Neuron (in vitro differentiated cells): Measurements from ENCODE around the gene PIGN.
A peak's percentile ranks its signal among the peaks of the same experiment; 100 is the strongest.

Experiments
- H2AFZ ChIP-seq: one replicate; pipeline ENCODE4 v1.6.1; 2013; ENCODE audit warnings: low read depth, mild to moderate bottlenecking, inconsistent platforms, low read length, moderate library complexity
- H3K27me3 ChIP-seq: one replicate; pipeline ENCODE4 v1.6.1; 2013; ENCODE audit warnings: low read length; ENCODE audit not compliant: insufficient read depth
- H3K36me3 ChIP-seq: one replicate; pipeline ENCODE4 v1.6.1; 2013; ENCODE audit warnings: low read length; ENCODE audit not compliant: insufficient read depth
- H3K4me1 ChIP-seq: one replicate; pipeline ENCODE4 v1.6.1; 2013; ENCODE audit warnings: low read length; ENCODE audit not compliant: insufficient read depth
- H3K4me3 ChIP-seq: 2 replicates; pipeline ENCODE4 v1.5.1; 2013; ENCODE audit warnings: mild to moderate bottlenecking, low read length, moderate library complexity
- H3K9me3 ChIP-seq: one replicate; pipeline ENCODE4 v1.6.1; 2013; ENCODE audit warnings: low read length

PIGN gene, protein sequence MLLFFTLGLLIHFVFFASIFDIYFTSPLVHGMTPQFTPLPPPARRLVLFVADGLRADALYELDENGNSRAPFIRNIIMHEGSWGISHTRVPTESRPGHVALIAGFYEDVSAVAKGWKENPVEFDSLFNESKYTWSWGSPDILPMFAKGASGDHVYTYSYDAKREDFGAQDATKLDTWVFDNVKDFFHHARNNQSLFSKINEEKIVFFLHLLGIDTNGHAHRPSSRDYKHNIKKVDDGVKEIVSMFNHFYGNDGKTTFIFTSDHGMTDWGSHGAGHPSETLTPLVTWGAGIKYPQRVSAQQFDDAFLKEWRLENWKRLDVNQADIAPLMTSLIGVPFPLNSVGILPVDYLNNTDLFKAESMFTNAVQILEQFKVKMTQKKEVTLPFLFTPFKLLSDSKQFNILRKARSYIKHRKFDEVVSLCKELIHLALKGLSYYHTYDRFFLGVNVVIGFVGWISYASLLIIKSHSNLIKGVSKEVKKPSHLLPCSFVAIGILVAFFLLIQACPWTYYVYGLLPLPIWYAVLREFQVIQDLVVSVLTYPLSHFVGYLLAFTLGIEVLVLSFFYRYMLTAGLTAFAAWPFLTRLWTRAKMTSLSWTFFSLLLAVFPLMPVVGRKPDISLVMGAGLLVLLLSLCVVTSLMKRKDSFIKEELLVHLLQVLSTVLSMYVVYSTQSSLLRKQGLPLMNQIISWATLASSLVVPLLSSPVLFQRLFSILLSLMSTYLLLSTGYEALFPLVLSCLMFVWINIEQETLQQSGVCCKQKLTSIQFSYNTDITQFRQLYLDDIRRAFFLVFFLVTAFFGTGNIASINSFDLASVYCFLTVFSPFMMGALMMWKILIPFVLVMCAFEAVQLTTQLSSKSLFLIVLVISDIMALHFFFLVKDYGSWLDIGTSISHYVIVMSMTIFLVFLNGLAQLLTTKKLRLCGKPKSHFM

DNA sequence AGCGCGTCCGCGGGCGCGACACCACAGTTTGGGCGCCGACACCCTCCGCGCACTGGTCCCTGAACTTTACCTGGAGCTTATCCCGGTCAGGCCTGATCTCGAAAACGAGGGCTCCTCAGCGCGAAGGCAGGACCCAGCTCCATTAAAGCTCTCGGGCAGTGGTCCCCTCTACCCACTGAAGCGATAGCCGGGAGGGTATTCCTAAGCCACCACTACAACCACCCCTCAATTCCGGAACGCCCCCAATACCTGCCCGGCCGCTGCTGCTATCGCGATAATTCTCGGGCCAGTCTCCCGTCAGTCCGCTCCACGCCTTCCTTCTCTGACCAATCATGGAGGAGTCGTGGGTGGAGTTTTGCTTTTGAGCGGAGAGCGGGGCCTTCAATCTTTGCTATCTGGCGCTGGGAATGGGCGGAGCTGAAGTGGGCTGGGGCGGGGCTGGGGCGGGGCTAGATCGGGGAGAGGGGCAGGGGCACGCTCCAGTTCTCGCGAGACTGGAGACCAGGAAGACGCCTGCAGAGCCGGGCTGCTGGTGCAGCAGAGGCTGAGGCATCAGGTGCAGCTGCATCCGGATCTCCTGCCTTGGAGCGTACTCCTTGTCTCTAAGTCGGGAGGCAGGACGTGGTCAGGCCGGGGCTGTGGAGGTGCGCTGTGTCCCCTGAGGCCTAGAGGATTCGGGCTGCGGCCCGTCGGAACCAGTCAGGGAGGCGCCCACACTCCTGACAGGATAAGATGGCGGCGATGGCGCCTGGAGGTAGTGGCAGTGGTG is at the start of gene PIGN, which contains the start of gene RELCH:
Gene PIGN, minus strand, starts transcription at position 283 of the 769 bp plus-strand sequence. CDS start 25,703 bp downstream, outside the sequence.
Gene RELCH, plus strand, starts transcription at position 482 of the 769 bp plus-strand sequence. Its CDS starts 251 bp downstream, at position 733.
- peak within 1 kb of the TSS; percentile 88 for H2AFZ ChIP-seq
- no peaks in the 10 kb centered on the region for H3K27me3 ChIP-seq
- H3K9me3 ChIP-seq, result no peaks in the 10 kb centered on the region
- H3K4me3 ChIP-seq, result peak within 1 kb of the TSS; percentile 74
- no peaks in the 10 kb centered on the region for H3K36me3 ChIP-seq
- H3K4me1 ChIP-seq, result peaks cover 21% of the 10 kb centered on the region

DNA sequence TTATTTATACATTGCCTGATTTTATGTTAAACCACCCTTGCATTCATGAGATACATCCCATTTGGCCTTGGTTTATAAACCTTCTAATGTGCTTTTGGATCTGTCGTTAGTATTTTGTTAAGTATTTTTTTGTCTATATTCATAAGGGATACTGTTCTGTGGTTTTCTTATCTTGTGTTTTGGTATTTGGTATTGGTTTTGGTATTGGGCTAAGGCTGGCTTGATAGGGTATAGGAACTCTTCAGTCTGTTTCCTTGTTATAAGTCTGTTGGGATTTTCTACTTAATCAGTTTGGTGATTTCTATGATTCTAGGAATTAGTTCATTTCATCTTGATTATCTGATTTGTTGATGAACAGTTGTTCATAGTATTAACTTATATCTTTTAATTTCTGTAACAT is 49.4 kb upstream of the PIGN start:
- H2AFZ ChIP-seq, result no peak overlapping the region
- H3K9me3 ChIP-seq, result no peaks in the 10 kb centered on the region
- H3K27me3 ChIP-seq, result no peaks in the 10 kb centered on the region
- no peaks in the 10 kb centered on the region for H3K4me1 ChIP-seq
- H3K36me3 ChIP-seq, result peaks cover 22% of the 10 kb centered on the region
- no peak overlapping the region for H3K4me3 ChIP-seq

DNA sequence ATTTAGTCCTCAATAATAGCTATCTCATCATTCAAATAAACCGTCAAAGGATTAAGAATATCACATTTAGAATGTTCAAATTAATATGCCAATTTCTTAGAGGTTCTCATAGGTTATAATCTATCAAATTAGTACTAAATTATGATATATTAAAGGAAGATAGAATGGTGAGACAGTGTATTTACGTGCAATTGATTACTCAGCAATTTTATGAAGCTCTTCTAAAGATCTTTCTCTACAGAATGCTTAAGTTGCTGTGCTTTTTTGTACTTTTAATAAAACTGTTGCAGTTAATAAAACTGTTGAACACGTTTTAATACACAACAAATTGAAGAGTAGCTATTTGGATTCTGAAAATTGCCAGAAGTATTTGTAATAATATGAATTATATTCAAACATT is 39.2 kb upstream of the PIGN start:
- Histone ChIP-seq H3K36me3 (peaks cover 72% of the 10 kb centered on the region), H2AFZ (no peak overlapping the region), H3K4me3 (no peak overlapping the region), H3K27me3 (no peaks in the 10 kb centered on the region), H3K9me3 (peaks cover 7% of the 10 kb centered on the region), H3K4me1 (no peaks in the 10 kb centered on the region)

DNA sequence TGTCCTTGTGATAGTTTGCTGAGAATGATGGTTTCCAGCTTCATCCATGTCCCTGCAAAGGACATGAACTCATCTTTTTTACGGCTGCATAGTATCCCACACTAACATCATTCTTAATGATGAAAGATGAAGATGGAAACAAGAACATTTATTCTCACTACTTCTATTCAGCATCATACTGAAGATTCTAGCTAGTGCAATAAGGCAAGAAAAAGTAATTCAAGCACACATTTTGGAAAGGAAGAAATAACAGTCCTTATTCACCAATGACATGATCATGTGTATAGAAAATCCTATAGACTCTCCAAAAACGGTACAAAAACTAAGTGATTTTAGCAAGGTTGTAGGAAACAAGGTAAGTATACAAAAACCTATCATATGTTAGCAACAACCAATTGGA is 37.4 kb upstream of the PIGN start:
- H3K4me1 ChIP-seq, result no peaks in the 10 kb centered on the region
- peaks cover 55% of the 10 kb centered on the region for H3K36me3 ChIP-seq
- H3K4me3 ChIP-seq, result no peak overlapping the region
- no peak overlapping the region for H2AFZ ChIP-seq
- no peaks in the 10 kb centered on the region for H3K27me3 ChIP-seq
- peaks cover 7% of the 10 kb centered on the region for H3K9me3 ChIP-seq

DNA sequence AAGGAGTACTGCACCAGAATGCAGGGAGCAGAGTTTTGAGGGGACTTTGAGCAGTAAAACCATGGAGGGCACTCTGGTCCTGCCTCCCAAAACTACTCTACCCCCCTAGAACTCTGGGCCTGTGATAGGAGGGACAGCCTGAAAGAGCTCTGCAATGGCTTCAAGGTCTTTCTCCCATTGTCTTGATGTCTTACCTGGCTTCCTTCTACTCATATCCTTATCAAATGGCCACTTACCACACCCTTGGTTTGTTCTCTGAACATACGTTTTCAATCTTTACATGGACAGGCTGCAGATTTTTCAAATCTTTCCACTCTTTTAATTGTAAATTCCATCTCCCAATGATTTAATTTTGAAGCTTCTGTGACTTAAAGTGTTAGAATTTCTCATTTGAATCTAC is 27.9 kb upstream of the PIGN start:
- Histone ChIP-seq H3K4me1 (no peaks in the 10 kb centered on the region), H3K27me3 (no peaks in the 10 kb centered on the region), H2AFZ (no peak overlapping the region), H3K36me3 (peaks cover 30% of the 10 kb centered on the region), H3K4me3 (no peak overlapping the region), H3K9me3 (no peaks in the 10 kb centered on the region)

DNA sequence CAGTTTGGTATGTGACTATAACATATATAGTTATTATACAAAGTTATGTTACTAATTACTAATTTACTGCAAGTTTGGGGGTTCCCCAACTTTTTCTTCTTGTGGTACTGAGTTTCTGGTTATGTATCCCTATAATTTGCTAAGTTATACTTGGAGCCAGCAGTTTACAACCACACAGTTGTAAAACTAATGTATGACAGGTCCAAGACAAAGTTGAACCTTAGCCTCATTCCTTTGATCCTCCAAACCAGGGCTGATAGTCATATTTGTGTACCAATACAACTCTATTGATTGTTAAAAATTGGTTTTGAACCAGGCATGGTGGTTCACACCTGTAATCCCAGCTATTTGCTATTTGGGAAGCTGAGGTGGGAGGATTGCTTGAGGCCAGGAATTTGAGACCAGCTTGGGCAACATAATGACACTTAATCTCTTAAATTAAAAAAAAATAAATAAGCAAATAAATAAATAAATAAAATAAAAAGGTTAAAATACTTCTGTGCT is 24.5 kb upstream of the PIGN start:
- Histone ChIP-seq H3K27me3 (no peaks in the 10 kb centered on the region), H3K4me1 (no peaks in the 10 kb centered on the region)

DNA sequence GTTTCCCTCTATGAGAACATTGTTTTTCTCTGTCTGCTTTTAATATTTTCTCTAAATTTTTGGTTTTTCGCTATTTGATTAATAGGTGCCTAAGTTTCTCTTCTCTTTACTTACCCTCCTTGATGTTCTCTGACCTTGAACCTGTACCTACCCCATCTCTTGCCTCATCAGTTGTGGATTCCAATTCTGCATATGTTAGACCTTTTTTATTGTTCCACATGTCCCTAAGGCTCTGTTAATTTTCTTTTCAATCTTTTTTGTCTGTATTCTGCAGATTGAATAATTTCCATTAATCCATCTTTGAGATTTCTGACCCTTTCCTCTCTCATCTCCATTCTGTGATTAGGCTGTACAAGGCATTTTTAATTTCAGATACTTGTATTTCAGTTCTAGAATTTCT is 23.3 kb upstream of the PIGN start:
- no peaks in the 10 kb centered on the region for H3K27me3 ChIP-seq
- no peak overlapping the region for H2AFZ ChIP-seq
- H3K4me3 ChIP-seq, result no peak overlapping the region
- no peaks in the 10 kb centered on the region for H3K9me3 ChIP-seq
- no peaks in the 10 kb centered on the region for H3K4me1 ChIP-seq
- H3K36me3 ChIP-seq, result peaks cover 24% of the 10 kb centered on the region

More for the DNA sequence above, 24.5 kb upstream of the PIGN start:
- Histone ChIP-seq H3K9me3 (no peaks in the 10 kb centered on the region), H2AFZ (no peak overlapping the region), H3K36me3 (peaks cover 28% of the 10 kb centered on the region), H3K4me3 (no peak overlapping the region)

DNA sequence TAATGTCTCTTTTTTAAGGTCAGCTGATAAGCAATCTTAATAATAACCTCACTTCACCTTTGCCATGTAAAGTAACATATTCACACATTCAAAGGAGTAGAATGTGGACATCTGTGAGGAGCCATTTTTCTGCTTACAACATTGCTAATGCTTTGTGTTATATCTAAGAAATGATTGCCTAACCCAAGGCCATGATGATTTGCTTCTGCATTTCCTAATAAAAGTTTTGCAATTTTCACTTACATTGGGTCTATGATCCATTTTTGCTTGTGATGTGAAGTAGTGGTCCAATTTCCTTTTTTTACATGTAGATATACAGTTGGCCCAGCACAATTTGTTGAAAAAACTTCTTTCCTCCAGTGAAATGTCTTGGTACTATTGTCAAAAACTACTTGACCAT is 22.2 kb upstream of the PIGN start:
- Histone ChIP-seq H3K9me3 (peaks cover 2% of the 10 kb centered on the region), H3K27me3 (no peaks in the 10 kb centered on the region), H2AFZ (no peak overlapping the region), H3K36me3 (peaks cover 14% of the 10 kb centered on the region), H3K4me1 (no peaks in the 10 kb centered on the region), H3K4me3 (no peak overlapping the region)

DNA sequence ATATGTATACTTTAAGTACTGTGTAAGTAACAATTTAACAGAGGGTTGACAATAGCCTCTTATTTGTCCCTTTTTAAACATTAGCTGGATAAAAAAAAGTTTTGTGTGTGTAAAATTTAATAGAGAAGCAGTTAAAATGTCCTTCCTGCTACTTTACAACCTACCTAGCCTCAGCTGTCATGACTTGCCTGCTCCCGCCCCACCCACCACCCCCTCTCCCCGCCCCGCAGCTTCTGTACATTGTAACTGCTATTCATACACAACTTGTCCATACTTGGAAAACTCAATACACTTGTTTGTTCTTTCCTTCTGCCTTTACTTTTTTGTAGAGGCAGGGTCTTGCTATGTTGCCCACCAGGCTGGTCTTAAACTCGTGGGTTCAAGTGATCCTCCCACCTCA is 19.7 kb upstream of the PIGN start:
- Histone ChIP-seq H3K9me3 (peaks cover 2% of the 10 kb centered on the region), H3K27me3 (no peaks in the 10 kb centered on the region), H3K4me3 (no peak overlapping the region), H3K36me3 (peaks cover 3% of the 10 kb centered on the region), H3K4me1 (no peaks in the 10 kb centered on the region), H2AFZ (no peak overlapping the region)

DNA sequence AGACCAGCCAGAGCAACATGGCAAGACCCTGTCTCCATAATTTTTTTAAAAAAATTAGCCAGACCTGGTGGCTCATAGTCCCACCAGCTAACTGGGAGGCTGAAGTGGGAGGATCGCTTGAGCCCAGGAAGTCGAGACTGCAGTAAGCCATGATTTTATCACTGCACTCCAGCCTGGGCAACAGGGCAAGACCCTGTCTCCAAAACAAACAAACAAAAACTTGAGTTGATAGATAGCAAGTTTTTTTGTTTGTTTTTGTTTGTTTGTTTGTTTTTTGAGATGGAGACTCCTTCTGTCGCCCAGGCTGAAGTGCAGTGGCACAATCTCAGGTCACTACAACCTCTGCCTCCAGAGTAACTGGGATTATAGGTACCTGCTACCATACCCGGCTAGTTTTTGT is 19.0 kb upstream of the PIGN start:
- Histone ChIP-seq H3K27me3 (no peaks in the 10 kb centered on the region), H3K36me3 (no peaks in the 10 kb centered on the region), H3K9me3 (peaks cover 2% of the 10 kb centered on the region), H2AFZ (no peak overlapping the region), H3K4me3 (no peak overlapping the region), H3K4me1 (no peaks in the 10 kb centered on the region)

DNA sequence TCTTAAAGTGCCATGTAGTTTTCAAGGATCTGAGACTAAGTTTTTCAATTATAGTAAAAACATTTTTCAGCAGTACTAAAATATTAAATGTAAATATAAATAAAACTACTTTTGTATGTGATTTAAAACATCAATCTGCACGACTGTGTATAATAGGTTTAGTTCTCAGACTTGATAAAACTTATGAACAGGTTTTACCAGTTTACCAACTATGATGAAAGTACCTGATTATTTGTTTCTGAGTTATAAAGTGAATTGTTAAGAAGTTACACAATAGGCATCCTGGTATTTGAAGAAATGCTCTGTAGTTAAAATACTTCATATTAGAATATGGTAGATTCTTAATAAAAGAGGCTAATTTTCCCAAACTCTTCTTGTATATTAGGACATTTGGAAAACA is 15.0 kb upstream of the PIGN start:
- Histone ChIP-seq H3K4me3 (no peak overlapping the region), H3K4me1 (no peaks in the 10 kb centered on the region), H3K9me3 (peaks cover 2% of the 10 kb centered on the region), H2AFZ (no peak overlapping the region), H3K27me3 (no peaks in the 10 kb centered on the region), H3K36me3 (no peaks in the 10 kb centered on the region)

DNA sequence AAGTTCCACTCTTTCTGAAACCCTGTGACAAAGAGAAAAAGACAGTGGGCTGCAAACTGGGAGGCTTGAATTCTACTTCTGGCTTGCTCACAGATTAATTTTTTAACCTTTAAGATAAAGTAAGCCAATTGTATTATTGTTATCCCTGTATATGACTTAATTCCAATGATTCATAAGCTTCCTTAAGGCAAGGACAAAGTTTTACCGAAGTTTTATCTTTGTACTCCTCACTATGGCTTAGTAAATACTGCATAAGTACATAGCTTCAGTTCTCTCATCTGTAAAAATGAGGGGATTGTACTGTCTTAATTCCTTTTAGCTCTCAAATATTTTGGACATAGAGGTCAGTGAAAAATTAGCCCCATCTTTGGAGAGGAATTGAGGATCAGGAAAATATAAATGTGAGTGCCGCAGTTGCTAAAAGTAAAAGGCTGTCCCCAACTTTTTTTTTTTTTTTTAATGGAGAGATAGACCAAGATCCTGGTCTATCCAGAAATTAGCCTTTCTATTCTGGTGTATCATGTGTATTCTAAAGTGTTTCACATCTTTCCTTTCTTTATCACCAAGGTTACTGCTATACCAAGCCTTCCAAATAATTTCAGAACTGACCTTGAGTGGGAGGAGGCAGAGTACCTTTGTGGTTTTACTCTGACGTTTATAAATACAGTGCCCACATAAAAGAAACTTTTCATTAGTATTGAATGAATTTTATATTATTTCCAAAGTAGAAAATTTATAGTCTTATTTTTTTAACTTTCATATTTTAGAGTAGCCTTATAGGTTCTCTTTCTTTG is 13.5 kb upstream of the PIGN start:
- Histone ChIP-seq H3K27me3 (no peaks in the 10 kb centered on the region), H2AFZ (no peak overlapping the region), H3K9me3 (peaks cover 2% of the 10 kb centered on the region), H3K36me3 (no peaks in the 10 kb centered on the region), H3K4me1 (no peaks in the 10 kb centered on the region), H3K4me3 (no peak overlapping the region)
